Body of pancreas (tissue), 4 donors: ENCODE results near the gene C14orf132. TPM values are rescaled to one million over a fixed set of nuclear protein-coding genes. Genes with fewer than 3 reads are reported as not detected.

Experiments
- ATAC-seq: fragments of 150-250 bp; one replicate; pipeline ENCODE4 v1.9.1; 2016
- DNase-seq, 4 donors: peaks; one replicate each; pipeline ENCODE4 v3.0.0-alpha.2; 2019
- H3K27ac ChIP-seq, 4 donors: fragments of 200-600 bp; sonication (generic); 1 replicate in 3 of 4; 2 replicates in 1 of 4; pipeline versions ENCODE4 v1.5.1 to v1.6.1; 2016 to 2019; ENCODE audit warnings: mild to moderate bottlenecking in 1 of 4, mixed read lengths in 1 of 4, moderate library complexity in 1 of 4
- H3K27me3 ChIP-seq, 2 donors: fragments of 200-600 bp; sonication (generic); one replicate each; pipeline ENCODE4 v1.6.0; 2016; ENCODE audit warnings: mild to moderate bottlenecking in 1 of 2
- H3K36me3 ChIP-seq, 2 donors: fragments of 200-600 bp; sonication (generic); replicated peaks in 1 of 2; 2 replicates each; pipeline ENCODE4 v1.5.1; 2016; ENCODE audit warnings: low read depth in 2 of 2; ENCODE audit not compliant: insufficient read depth in 1 of 2
- H3K4me1 ChIP-seq: fragments of 200-600 bp; sonication (generic); one replicate; pipeline ENCODE4 v1.6.0; 2016
- H3K4me3 ChIP-seq, 2 donors: fragments of 200-600 bp; sonication (generic); 1 replicate in 1 of 2; 2 replicates in 1 of 2; pipeline ENCODE4 v1.5.1; 2016 to 2019
- H3K9me3 ChIP-seq, 3 donors: fragments of 200-600 bp; sonication (generic); 1 replicate in 2 of 3; 2 replicates in 1 of 3; pipeline ENCODE4 v1.5.1; 2016
- CTCF ChIP-seq, 7 experiments: fragments of 450-650 bp in 4 of 7; fragments of 200-600 bp in 3 of 7; sonication (generic) in 3 of 7; IDR thresholded peaks; one replicate each; pipeline ENCODE4 v1.5.1; 2016 to 2019; ENCODE audit warnings: antibody characterized with exemption in 7 of 7
- POLR2A ChIP-seq, 3 donors: fragments of 450-650 bp; IDR thresholded peaks; one replicate each; pipeline ENCODE4 v1.6.1; 2016; ENCODE audit warnings: antibody characterized with exemption in 3 of 3, mild to moderate bottlenecking in 2 of 3
- WGBS, 2 donors: methylation state at CpG; one replicate each; pipeline ENCODE4 v1.1.5; 2017; 5-methylcytosine and 5-hydroxymethylcytosine counted together
- intact Hi-C: fragments of 100-400 bp; cut with DNase I; formaldehyde crosslinking; loops from one replicate; pipeline ENCODE4 v1.15.1; 2023
- total RNA-seq, 2 donors: library from RNA; depleted of rRNA; stranded (reverse); fragments of >200 nt; gene quantifications; one replicate each; pipeline ENCODE4 v1.1.0, GENCODE V29; 2016

The C14orf132 gene
- total RNA-seq, 2 donors from 2014 or later = 4.4 to 4.6 TPM

GRCh38 chr14:96126339-96126782, 87.2 kb downstream of the C14orf132 start:
- no peaks in the 10 kb centered on the region for H3K36me3 ChIP-seq
- no peaks in the 10 kb centered on the region for H3K4me1 ChIP-seq
- no peaks in the 10 kb centered on the region for H3K27me3 ChIP-seq
- DNase-seq (no peak), ATAC-seq (no peak)
- WGBS, 2 donors = 48 to 49% methylated on average over 7 of the region's 7 CpGs
- intact Hi-C loops = no loop called here
- no peaks in the 10 kb centered on the region for H3K9me3 ChIP-seq
- peak overlapping the region in 1 of 4 donors; percentile 1 for H3K27ac ChIP-seq
- TF ChIP-seq POLR2A (IDR thresholded peaks at IDR 0.05) (no peak), CTCF (IDR thresholded peaks at IDR 0.05) (no peak)
- no peak overlapping the region for H3K4me3 ChIP-seq

GRCh38 chr14:96126783-96127271, 87.7 kb downstream of the C14orf132 start:
- Histone ChIP-seq H3K4me3 (no peak overlapping the region), H3K27ac (peak overlapping the region in 1 of 4 donors; percentile 1), H3K36me3 (no peaks in the 10 kb centered on the region), H3K4me1 (no peaks in the 10 kb centered on the region), H3K27me3 (no peaks in the 10 kb centered on the region), H3K9me3 (no peaks in the 10 kb centered on the region)
- TF ChIP-seq POLR2A (IDR thresholded peaks at IDR 0.05) = no peak
- no peak for TF ChIP-seq CTCF (IDR thresholded peaks at IDR 0.05)
- WGBS, 2 donors = 54 to 68% methylated on average over 4 to 5 of the region's 5 CpGs
- DNase-seq (no peak), ATAC-seq (no peak)
- intact Hi-C loops = no loop called here

- DNase-seq (no peak), ATAC-seq (no peak)
- no peaks in the 10 kb centered on the region for H3K9me3 ChIP-seq
- WGBS, 2 donors = 81 to 90% methylated on average over 7 of the region's 7 CpGs
- no peak overlapping the region for H3K4me3 ChIP-seq
- no peaks in the 10 kb centered on the region for H3K27me3 ChIP-seq
- intact Hi-C loops = no loop called here
- H3K4me1 ChIP-seq = no peaks in the 10 kb centered on the region
- H3K36me3 ChIP-seq = no peaks in the 10 kb centered on the region
- TF ChIP-seq CTCF (IDR thresholded peaks at IDR 0.05) (no peak), POLR2A (IDR thresholded peaks at IDR 0.05) (no peak)
- no peak overlapping the region for H3K27ac ChIP-seq
These were observed 90.1 kb downstream of the C14orf132 start for GRCh38 chr14:96129128-96129736.

GRCh38 chr14:96130391-96130790, 91.2 kb downstream of the C14orf132 start:
- ATAC-seq (no peak), DNase-seq (no peak)
- intact Hi-C loops = no loop called here

More at GRCh38 chr14:96130391-96130790, 91.2 kb downstream of the C14orf132 start:
- Histone ChIP-seq H3K27me3 (no peaks in the 10 kb centered on the region), H3K4me3 (no peak overlapping the region), H3K4me1 (peaks cover 4% of the 10 kb centered on the region), H3K36me3 (no peaks in the 10 kb centered on the region), H3K27ac (no peak overlapping the region), H3K9me3 (no peaks in the 10 kb centered on the region)
- 83 to 85% methylated on average over 6 of the region's 6 CpGs for WGBS, 2 donors
- no peak for TF ChIP-seq POLR2A (IDR thresholded peaks at IDR 0.05)
- TF ChIP-seq CTCF (IDR thresholded peaks at IDR 0.05) = no peak
